HEK293 (cell line): ENCODE data around the gene NRN1L.
A peak's percentile ranks its signal among the peaks of the same experiment; 100 is the strongest.

ENCODE experiments used
- MZF1 ChIP-seq: fragments of 450-650 bp; formaldehyde crosslinking; IDR thresholded peaks from 2 replicates; pipeline ENCODE4 v1.5.1; 2017; ENCODE audit warnings: missing biosample characterization, missing genetic modification characterization, borderline replicate concordance
- REST ChIP-seq: fragments of 450-650 bp; formaldehyde crosslinking; IDR thresholded peaks from 2 replicates; pipeline ENCODE4 v1.5.1; 2016; ENCODE audit warnings: missing biosample characterization, missing genetic modification characterization
- ZNF280D ChIP-seq: fragments of 450-650 bp; formaldehyde crosslinking; IDR thresholded peaks from 2 replicates; pipeline ENCODE4 v1.5.1; 2016; ENCODE audit warnings: missing biosample characterization, missing genetic modification characterization
- ZNF398 ChIP-seq: fragments of 450-650 bp; formaldehyde crosslinking; IDR thresholded peaks from 2 replicates; pipeline ENCODE4 v1.5.1; 2017; ENCODE audit warnings: missing biosample characterization, missing genetic modification characterization
- ZNF660 ChIP-seq: fragments of 450-650 bp; IDR thresholded peaks from 2 replicates; pipeline ENCODE4 v1.5.1; 2018; ENCODE audit warnings: missing biosample characterization, mild to moderate bottlenecking, missing genetic modification characterization
- ZNF670 ChIP-seq: fragments of 450-650 bp; formaldehyde crosslinking; IDR thresholded peaks from 2 replicates; pipeline ENCODE4 v1.5.1; 2016; ENCODE audit warnings: missing biosample characterization, missing genetic modification characterization, low read depth
- TF ChIP-seq, protein P1 (sequence below): sonication (generic); formaldehyde crosslinking; IDR thresholded peaks from 2 replicates; pipeline ENCODE4 v1.8.1; 2022; ENCODE audit warnings: mild to moderate bottlenecking, moderate library complexity, missing genetic modification reagents
- TF ChIP-seq, protein P2 (sequence below): fragments of 450-650 bp; formaldehyde crosslinking; IDR thresholded peaks from 2 replicates; pipeline ENCODE4 v1.5.1; 2016; ENCODE audit warnings: missing biosample characterization, missing genetic modification characterization

- TF ChIP-seq, protein P1, sequence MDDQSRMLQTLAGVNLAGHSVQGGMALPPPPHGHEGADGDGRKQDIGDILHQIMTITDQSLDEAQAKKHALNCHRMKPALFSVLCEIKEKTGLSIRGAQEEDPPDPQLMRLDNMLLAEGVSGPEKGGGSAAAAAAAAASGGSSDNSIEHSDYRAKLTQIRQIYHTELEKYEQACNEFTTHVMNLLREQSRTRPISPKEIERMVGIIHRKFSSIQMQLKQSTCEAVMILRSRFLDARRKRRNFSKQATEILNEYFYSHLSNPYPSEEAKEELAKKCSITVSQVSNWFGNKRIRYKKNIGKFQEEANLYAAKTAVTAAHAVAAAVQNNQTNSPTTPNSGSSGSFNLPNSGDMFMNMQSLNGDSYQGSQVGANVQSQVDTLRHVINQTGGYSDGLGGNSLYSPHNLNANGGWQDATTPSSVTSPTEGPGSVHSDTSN, result no peak
- TF ChIP-seq REST (tag by site-specific recombination) (no peak), ZNF280D (tag by site-specific recombination) (no peak), ZNF670 (tag by site-specific recombination) (no peak), ZNF398 (tag by site-specific recombination) (no peak), ZNF660 (tag by site-specific recombination) (peak; percentile 68), MZF1 (tag by site-specific recombination) (no peak)
- TF ChIP-seq, protein P2, sequence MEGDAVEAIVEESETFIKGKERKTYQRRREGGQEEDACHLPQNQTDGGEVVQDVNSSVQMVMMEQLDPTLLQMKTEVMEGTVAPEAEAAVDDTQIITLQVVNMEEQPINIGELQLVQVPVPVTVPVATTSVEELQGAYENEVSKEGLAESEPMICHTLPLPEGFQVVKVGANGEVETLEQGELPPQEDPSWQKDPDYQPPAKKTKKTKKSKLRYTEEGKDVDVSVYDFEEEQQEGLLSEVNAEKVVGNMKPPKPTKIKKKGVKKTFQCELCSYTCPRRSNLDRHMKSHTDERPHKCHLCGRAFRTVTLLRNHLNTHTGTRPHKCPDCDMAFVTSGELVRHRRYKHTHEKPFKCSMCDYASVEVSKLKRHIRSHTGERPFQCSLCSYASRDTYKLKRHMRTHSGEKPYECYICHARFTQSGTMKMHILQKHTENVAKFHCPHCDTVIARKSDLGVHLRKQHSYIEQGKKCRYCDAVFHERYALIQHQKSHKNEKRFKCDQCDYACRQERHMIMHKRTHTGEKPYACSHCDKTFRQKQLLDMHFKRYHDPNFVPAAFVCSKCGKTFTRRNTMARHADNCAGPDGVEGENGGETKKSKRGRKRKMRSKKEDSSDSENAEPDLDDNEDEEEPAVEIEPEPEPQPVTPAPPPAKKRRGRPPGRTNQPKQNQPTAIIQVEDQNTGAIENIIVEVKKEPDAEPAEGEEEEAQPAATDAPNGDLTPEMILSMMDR (tag by site-specific recombination), result peak; percentile 43
Observed at GRCh38 chr16:67926181-67926750, 41.6 kb downstream of the NRN1L start.
